H1 (cell line): ENCODE data around the gene NEDD4L. TPM values are rescaled to one million over a fixed set of nuclear protein-coding genes. Genes with fewer than 3 reads are reported as not detected.
"Not testable (repeated sequence)": the region's sequence is repeated elsewhere in the genome, so short reads cannot be mapped to it uniquely, and the experiment has no call there.

ENCODE experiments used
- CTCF ChIA-PET: fragments of 300-600 bp; sonication (Branson Sonifier 250); formaldehyde crosslinking; loops from one replicate; lab custom pipeline; 2021; ENCODE audit not compliant: partially characterized antibody; lab: Charles Lee
- POLR2A ChIA-PET: fragments of 300-600 bp; sonication (Branson Sonifier 250); formaldehyde crosslinking; loops from one replicate; lab custom pipeline; 2021; ENCODE audit warnings: inconsistent platforms; ENCODE audit not compliant: partially characterized antibody; lab: Charles Lee
- DNase-seq, 2 experiments: peaks; one replicate each; pipeline versions ENCODE4 v3.0.0 to v3.0.0-alpha.2; 2010 to 2022; ENCODE audit warnings: low spot score in 2 of 2, low read depth in 1 of 2, mixed read lengths in 1 of 2
- FAIRE-seq: peaks from 2 replicates; lab custom pipeline; 2011; peaks lifted over from hg19 to GRCh38; lab: Jason Lieb, UNC
- H2AFZ ChIP-seq: 2 replicates; pipeline ENCODE4 v1.8.1; 2012; ENCODE audit warnings: low read length, inconsistent platforms
- H2AK5ac ChIP-seq: 2 replicates; pipeline ENCODE4 v1.6.1; 2013; ENCODE audit warnings: low read depth, low read length
- H2BK120ac ChIP-seq: replicated peaks from 2 replicates; pipeline ENCODE3; 2013; ENCODE audit warnings: low read depth, low read length, inconsistent platforms
- H2BK12ac ChIP-seq: 2 replicates; pipeline ENCODE4 v1.6.1; 2013; ENCODE audit warnings: low read depth, low read length
- H2BK15ac ChIP-seq: 2 replicates; pipeline ENCODE4 v1.6.1; 2013; ENCODE audit warnings: low read length
- H2BK20ac ChIP-seq: 2 replicates; pipeline ENCODE4 v1.6.1; 2013; ENCODE audit warnings: low read length
- H2BK5ac ChIP-seq: 2 replicates; pipeline ENCODE4 v1.6.1; 2013; ENCODE audit warnings: low read depth, low read length
- H3K14ac ChIP-seq: 2 replicates; pipeline ENCODE4 v1.6.1; 2013; ENCODE audit warnings: inconsistent platforms; ENCODE audit not compliant: insufficient read length
- H3K18ac ChIP-seq: 2 replicates; pipeline ENCODE4 v1.6.1; 2013; ENCODE audit warnings: low read length; ENCODE audit errors: extremely low read depth
- H3K23ac ChIP-seq: 2 replicates; pipeline ENCODE4 v1.6.1; 2013; ENCODE audit warnings: inconsistent platforms; ENCODE audit not compliant: insufficient read length
- H3K23me2 ChIP-seq: 2 replicates; pipeline ENCODE4 v1.6.1; 2013; ENCODE audit warnings: low read depth, low read length
- H3K27ac ChIP-seq: 2 replicates; pipeline ENCODE4 v1.6.1; 2011; ENCODE audit warnings: low read depth, low read length, inconsistent platforms
- H3K27me3 ChIP-seq, 4 experiments: replicated peaks in 1 of 4; 1 replicate in 1 of 4; 2 replicates in 3 of 4; pipeline versions ENCODE4 v1.6.1 to v1.8.1; 2011 to 2013; ENCODE audit warnings: low read length in 3 of 4, mild to moderate bottlenecking in 3 of 4, inconsistent platforms in 2 of 4, mixed read lengths in 2 of 4, moderate library complexity in 1 of 4; ENCODE audit not compliant: control insufficient read depth in 3 of 4, insufficient read depth in 3 of 4; ENCODE audit errors: extremely low read depth in 1 of 4
- H3K36me3 ChIP-seq, 4 experiments: 2 replicates each; pipeline versions ENCODE4 v1.6.1 to v1.8.1; 2011 to 2013; ENCODE audit warnings: mild to moderate bottlenecking in 4 of 4, low read length in 3 of 4, moderate library complexity in 2 of 4, control low read depth in 1 of 4, inconsistent platforms in 1 of 4; ENCODE audit not compliant: insufficient read depth in 4 of 4, control insufficient read depth in 2 of 4
- H3K4ac ChIP-seq: replicated peaks from 2 replicates; pipeline ENCODE3; 2013; ENCODE audit warnings: low read length, low read depth, mixed read lengths, inconsistent platforms; ENCODE audit not compliant: insufficient read length
- H3K4me1 ChIP-seq, 4 experiments: replicated peaks in 1 of 4; 1 replicate in 1 of 4; 2 replicates in 3 of 4; pipeline versions ENCODE4 v1.6.1 to v1.8.1; 2011 to 2013; ENCODE audit warnings: low read length in 3 of 4, inconsistent platforms in 2 of 4, mixed read lengths in 1 of 4; ENCODE audit not compliant: insufficient read depth in 4 of 4, control insufficient read depth in 3 of 4
- H3K4me2 ChIP-seq, 2 experiments: 2 replicates each; pipeline versions ENCODE4 v1.6.1 to v1.8.1; 2011 to 2013; ENCODE audit warnings: low read depth in 2 of 2, low read length in 2 of 2, control low read depth in 1 of 2, inconsistent platforms in 1 of 2, mild to moderate bottlenecking in 1 of 2; ENCODE audit not compliant: insufficient read depth in 1 of 2
- H3K4me3 ChIP-seq, 4 experiments: fragments of 200-600, 300-600 bp in 1 of 4; sonication (generic), shearing (Covaris generic), sonication (Bioruptor Twin) in 1 of 4; 2 replicates each; pipeline versions ENCODE4 v1.5.1 to v1.8.1; 2011 to 2016; ENCODE audit warnings: low read length in 4 of 4, low read depth in 3 of 4, control low read depth in 2 of 4, inconsistent platforms in 2 of 4, mild to moderate bottlenecking in 2 of 4, mixed read lengths in 1 of 4, moderate library complexity in 1 of 4; ENCODE audit not compliant: insufficient read depth in 2 of 4; ENCODE audit errors: extremely low read depth in 1 of 4
- H3K56ac ChIP-seq: replicated peaks from 2 replicates; pipeline ENCODE3; 2013; ENCODE audit warnings: low read depth, mild to moderate bottlenecking, mixed read lengths, low read length, inconsistent platforms; ENCODE audit not compliant: insufficient read length
- H3K79me1 ChIP-seq: 2 replicates; pipeline ENCODE4 v1.6.1; 2013; ENCODE audit warnings: low read depth, low read length, control low read depth
- H3K79me2 ChIP-seq, 2 experiments: 2 replicates each; pipeline versions ENCODE4 v1.6.1 to v1.8.1; 2012 to 2013; ENCODE audit warnings: low read length in 2 of 2, mild to moderate bottlenecking in 2 of 2, inconsistent platforms in 1 of 2; ENCODE audit not compliant: insufficient read depth in 2 of 2, control insufficient read depth in 1 of 2
- H3K9ac ChIP-seq, 4 experiments: replicated peaks in 1 of 4; 1 replicate in 1 of 4; 2 replicates in 3 of 4; pipeline versions ENCODE4 v1.6.1 to v1.8.1; 2011 to 2013; ENCODE audit warnings: low read depth in 3 of 4, low read length in 3 of 4, control low read depth in 2 of 4, mild to moderate bottlenecking in 2 of 4, moderate library complexity in 2 of 4, inconsistent platforms in 1 of 4; ENCODE audit errors: extremely low read depth in 1 of 4
- H3K9me3 ChIP-seq, 2 experiments: 2 replicates each; pipeline versions ENCODE4 v1.6.1 to v1.8.1; 2012 to 2013; ENCODE audit warnings: mild to moderate bottlenecking in 2 of 2, moderate library complexity in 2 of 2, control low read depth in 1 of 2, inconsistent platforms in 1 of 2, low read depth in 1 of 2, low read length in 1 of 2, mixed read lengths in 1 of 2; ENCODE audit not compliant: insufficient read depth in 2 of 2
- H4K20me1 ChIP-seq, 2 experiments: replicated peaks in 1 of 2; 2 replicates each; pipeline versions ENCODE3 to v1.8.1; 2011 to 2013; ENCODE audit warnings: inconsistent platforms in 2 of 2, low read length in 2 of 2, mild to moderate bottlenecking in 1 of 2; ENCODE audit not compliant: insufficient read depth in 2 of 2, control insufficient read depth in 1 of 2
- H4K5ac ChIP-seq: 2 replicates; pipeline ENCODE4 v1.6.1; 2013; ENCODE audit warnings: low read length, low read depth, mixed read lengths, inconsistent platforms; ENCODE audit not compliant: insufficient read length
- H4K8ac ChIP-seq: 2 replicates; pipeline ENCODE4 v1.8.0; 2013; ENCODE audit warnings: mild to moderate bottlenecking, moderate library complexity, low read length, inconsistent platforms; ENCODE audit not compliant: insufficient read depth; ENCODE audit errors: extremely low read depth
- H4K91ac ChIP-seq: replicated peaks from 2 replicates; pipeline ENCODE3; 2013; ENCODE audit warnings: low read length, mixed read lengths, inconsistent platforms; ENCODE audit not compliant: insufficient read length
- WGBS, 2 experiments: shearing (Covaris generic) in 1 of 2; methylation state at CpG; one replicate each; pipeline versions ENCODE4 v1.1.6 to v1.1.7; 2013 to 2015; ENCODE audit warnings: low lambda C conversion rate in 2 of 2, mixed read lengths in 2 of 2, inconsistent platforms in 1 of 2, low coverage in 1 of 2, missing lambda C conversion rate in 1 of 2; ENCODE audit not compliant: insufficient replicate concordance in 2 of 2, insufficient coverage in 1 of 2, insufficient read length in 1 of 2; ENCODE audit errors: extremely low coverage in 1 of 2, missing lambda C conversion rate in 1 of 2; 5-methylcytosine and 5-hydroxymethylcytosine counted together
- polyA plus RNA-seq, 7 experiments: library from polyadenylated mRNA; depleted of rRNA in 3 of 7; stranded (reverse) in 5 of 7; unstranded in 2 of 7; fragments of >200 nt in 5 of 7; fragments of 200-250 nt in 2 of 7; gene quantifications; 1 replicate in 5 of 7; 2 replicates in 1 of 7; 4 replicates in 1 of 7; pipeline versions ENCODE4 v1.2.1 to v1.2.3, GENCODE V29; 2011 to 2013; ENCODE audit warnings: missing spikeins in 2 of 7, mixed read lengths in 2 of 7
- total RNA-seq: library from RNA; stranded (reverse); fragmentation: NEBNext Ultra II Directional; extraction: Animal tissue kit (Norgen Biotek cat#: 25700); gene quantifications from 2 replicates; pipeline ENCODE4 v1.2.1, GENCODE V29; 2021

NEDD4L gene
- total and polyA plus RNA-seq, 2 of the 8 experiments (the other 6 are each of a cell fraction or from before 2014, with no cell fraction given), result 37.3 to 69.8 TPM

- H4K8ac ChIP-seq, H3K23me2 ChIP-seq, H3K79me1 ChIP-seq, H3K18ac ChIP-seq, H3K14ac ChIP-seq, H2BK120ac ChIP-seq, H3K23ac ChIP-seq, DNase-seq, FAIRE-seq, H3K4ac ChIP-seq, POLR2A ChIA-PET, H2BK5ac ChIP-seq, H3K4me1 ChIP-seq, H2AK5ac ChIP-seq, H4K91ac ChIP-seq, H3K9me3 ChIP-seq, H3K56ac ChIP-seq, H3K4me3 ChIP-seq, H4K5ac ChIP-seq, H2BK15ac ChIP-seq, H2BK20ac ChIP-seq, H3K27me3 ChIP-seq, CTCF ChIA-PET, H3K9ac ChIP-seq, H3K27ac ChIP-seq, H2BK12ac ChIP-seq, H4K20me1 ChIP-seq, H3K4me2 ChIP-seq, H2AFZ ChIP-seq, H3K79me2 ChIP-seq: not testable (repeated sequence)
- 96% methylated on average over 4 of the region's 4 CpGs; no CpG with 5 or more reads in 1 of the 2 experiments for WGBS, 2 experiments
- peaks cover 0 to 39% (median 7%) of the 10 kb centered on the region in 4 experiments; a peak in 5 of 8 replicates for H3K36me3 ChIP-seq
Measured at GRCh38 chr18:58380113-58380512, 336.1 kb downstream of the NEDD4L start.
